ACC112 (cell line): Measurements from ENCODE around the gene TLE4.

Experiments used
- H2AFZ ChIP-seq: fragments of 200-600 bp; sonication (generic); one replicate; pipeline ENCODE4 v1.6.0; 2017; ENCODE audit warnings: antibody characterized with exemption, low read length; ENCODE audit not compliant: unreplicated experiment
- H3K27ac ChIP-seq: fragments of 200-600 bp; sonication (generic); 2 replicates; pipeline ENCODE4 v1.5.1; 2014; ENCODE audit warnings: low read depth, mild to moderate bottlenecking, antibody characterized with exemption, low read length, moderate library complexity
- H3K27me3 ChIP-seq: fragments of 200-600 bp; sonication (generic); 2 replicates; pipeline ENCODE4 v1.6.1; 2014; ENCODE audit warnings: mild to moderate bottlenecking, antibody characterized with exemption, low read length, moderate library complexity, mixed read lengths; ENCODE audit not compliant: insufficient read depth
- H3K36me3 ChIP-seq: fragments of 200-600 bp; sonication (generic); 2 replicates; pipeline ENCODE4 v1.6.1; 2016; ENCODE audit warnings: mild to moderate bottlenecking, antibody characterized with exemption, low read length, moderate library complexity, mixed read lengths; ENCODE audit not compliant: insufficient read depth
- H3K4me1 ChIP-seq: fragments of 200-600 bp; sonication (generic); one replicate; pipeline ENCODE4 v1.6.1; 2016; ENCODE audit warnings: low read length, mixed read lengths; ENCODE audit not compliant: insufficient read depth, unreplicated experiment, control insufficient read depth
- H3K4me3 ChIP-seq: fragments of 200-600 bp; sonication (generic); 2 replicates; pipeline ENCODE4 v1.5.1; 2014; ENCODE audit warnings: mild to moderate bottlenecking, low read depth, low read length
- H3K79me2 ChIP-seq: fragments of 200-600 bp; sonication (generic); one replicate; pipeline ENCODE4 v1.6.0; 2016; ENCODE audit warnings: low read length; ENCODE audit not compliant: control insufficient read depth, unreplicated experiment, insufficient read depth

The TLE4 gene

DNA sequence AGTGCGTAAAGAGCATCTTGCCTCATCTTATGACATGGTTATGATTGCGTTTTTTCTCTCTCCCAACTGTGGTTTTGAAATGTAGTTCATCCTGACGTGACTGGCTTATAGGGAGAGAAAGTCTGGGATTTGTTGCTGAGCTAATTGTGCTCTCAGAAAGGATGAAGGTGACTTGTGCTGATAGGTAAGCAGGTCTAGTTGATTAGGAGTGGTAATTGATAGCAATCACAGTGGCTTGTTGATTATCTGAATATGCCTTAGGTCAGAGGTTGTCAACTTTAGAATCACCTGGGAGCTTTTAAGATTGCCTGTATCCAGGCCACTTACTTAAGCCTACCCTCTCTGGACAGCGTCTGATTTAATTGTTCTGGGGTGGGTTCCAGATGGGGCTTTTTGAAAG is 117.8 kb downstream of the TLE4 start:
- no peak overlapping the region for H3K4me3 ChIP-seq
- no peaks in the 10 kb centered on the region for H3K27me3 ChIP-seq
- H2AFZ ChIP-seq: no peak overlapping the region
- H3K27ac ChIP-seq: no peak overlapping the region
- H3K4me1 ChIP-seq: peaks cover 31% of the 10 kb centered on the region
- H3K36me3 ChIP-seq: no peaks in the 10 kb centered on the region
- no peaks in the 10 kb centered on the region for H3K79me2 ChIP-seq

DNA sequence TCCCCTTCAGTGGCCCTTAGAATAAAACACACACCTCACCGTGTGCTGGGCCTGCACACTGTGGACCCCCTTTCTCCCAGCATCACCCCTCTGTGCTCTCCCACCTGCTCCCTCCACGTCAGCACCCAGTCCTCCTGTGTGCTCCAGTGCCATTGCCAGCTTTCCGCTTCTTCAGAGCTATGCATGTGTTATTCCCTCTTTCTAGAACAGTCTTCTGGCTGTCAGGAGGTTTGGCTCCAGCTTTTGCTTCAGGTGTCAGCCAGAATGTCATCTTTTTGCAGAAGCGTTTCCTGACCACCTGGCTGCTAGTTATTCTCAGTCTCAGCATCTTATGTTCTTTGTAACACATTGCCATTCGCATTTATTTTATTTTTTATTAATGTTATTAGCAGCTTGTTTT is 119.7 kb downstream of the TLE4 start:
- peaks cover 21% of the 10 kb centered on the region for H3K4me1 ChIP-seq
- no peak overlapping the region for H3K4me3 ChIP-seq
- no peak overlapping the region for H3K27ac ChIP-seq
- no peaks in the 10 kb centered on the region for H3K36me3 ChIP-seq
- H2AFZ ChIP-seq: no peak overlapping the region
- no peaks in the 10 kb centered on the region for H3K79me2 ChIP-seq
- H3K27me3 ChIP-seq: no peaks in the 10 kb centered on the region

DNA sequence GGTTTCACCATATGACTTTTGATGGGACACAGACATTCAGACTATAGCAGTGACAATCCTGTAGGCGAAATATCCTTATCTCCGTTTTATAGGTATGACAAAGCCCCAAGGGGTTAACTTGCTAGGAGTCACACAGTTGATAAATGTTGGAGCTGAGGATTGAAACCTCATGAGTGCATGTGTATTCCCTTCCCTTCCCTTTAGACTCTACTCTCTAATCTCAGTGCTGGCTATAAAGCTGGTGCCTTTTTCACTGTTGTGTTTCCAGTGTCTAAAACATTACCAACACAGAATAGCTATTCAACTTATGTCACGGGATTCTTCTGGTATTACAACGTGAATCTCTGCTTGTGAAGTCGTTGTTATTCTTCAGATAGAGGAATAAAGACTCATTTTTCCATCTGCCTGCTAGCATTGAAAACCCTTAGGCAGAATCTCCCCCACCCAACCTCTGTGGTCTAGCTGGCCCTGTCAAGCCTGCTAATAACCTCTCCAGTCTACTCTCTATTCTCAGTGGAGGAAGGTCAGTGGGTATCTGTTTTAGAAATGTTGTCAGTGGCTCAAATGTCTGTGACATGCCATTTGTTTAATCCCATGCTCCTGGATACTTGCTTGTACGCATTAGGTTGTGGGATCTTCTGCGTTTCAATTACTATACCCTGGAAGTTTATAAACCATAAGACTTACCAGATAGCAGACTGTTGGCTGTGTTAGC is 121.2 kb downstream of the TLE4 start:
- no peaks in the 10 kb centered on the region for H3K79me2 ChIP-seq

DNA sequence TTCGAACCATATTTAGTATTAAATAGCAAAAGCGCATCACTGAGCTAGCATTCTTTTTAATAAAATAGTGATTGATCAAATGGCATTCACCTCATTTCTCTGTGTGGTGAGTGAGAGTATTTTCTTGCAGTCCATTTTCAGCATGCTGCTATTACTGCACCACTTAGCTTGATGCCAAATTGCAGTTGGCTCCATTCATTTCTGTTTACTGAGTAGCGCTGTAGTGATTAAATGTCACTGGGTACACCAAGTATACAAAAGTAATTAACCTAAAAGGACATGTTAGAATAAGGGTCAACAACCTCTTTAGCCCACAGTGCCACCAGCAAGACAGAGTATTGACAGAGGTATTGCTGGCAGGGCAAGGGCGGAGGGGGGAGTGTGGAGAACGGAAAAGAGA is 122.0 kb downstream of the TLE4 start:
- no peaks in the 10 kb centered on the region for H3K27me3 ChIP-seq
- no peak overlapping the region for H2AFZ ChIP-seq
- no peaks in the 10 kb centered on the region for H3K79me2 ChIP-seq
- peaks cover 13% of the 10 kb centered on the region for H3K4me1 ChIP-seq
- H3K4me3 ChIP-seq: no peak overlapping the region
- H3K36me3 ChIP-seq: no peaks in the 10 kb centered on the region
- no peak overlapping the region for H3K27ac ChIP-seq

More for the DNA sequence above, 121.2 kb downstream of the TLE4 start:
- H3K4me3 ChIP-seq: no peak overlapping the region
- no peaks in the 10 kb centered on the region for H3K36me3 ChIP-seq
- no peak overlapping the region for H3K27ac ChIP-seq
- H2AFZ ChIP-seq: no peak overlapping the region
- H3K27me3 ChIP-seq: no peaks in the 10 kb centered on the region
- H3K4me1 ChIP-seq: peaks cover 13% of the 10 kb centered on the region

DNA sequence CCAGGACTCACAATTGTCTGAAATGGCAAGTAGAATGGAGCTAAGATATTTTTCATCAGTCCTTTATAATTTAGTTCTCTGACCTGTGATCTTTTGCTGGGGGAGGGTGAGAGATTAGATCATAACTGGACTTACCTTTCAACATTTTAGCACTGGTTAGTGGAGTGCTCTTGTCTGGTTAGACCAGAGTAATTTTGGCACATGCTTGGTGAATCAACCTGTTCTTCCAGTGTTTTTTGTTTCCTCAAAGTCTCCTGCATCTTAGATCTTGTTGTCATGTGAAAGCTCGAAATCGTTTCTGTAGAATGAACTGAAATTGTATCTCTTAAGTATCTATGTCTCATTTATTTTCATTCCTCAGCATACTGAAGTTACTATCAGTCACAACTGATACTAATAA is 122.4 kb downstream of the TLE4 start:
- Histone ChIP-seq H3K79me2 (no peaks in the 10 kb centered on the region), H3K27ac (no peak overlapping the region), H3K36me3 (no peaks in the 10 kb centered on the region), H3K4me3 (no peak overlapping the region), H3K4me1 (peaks cover 13% of the 10 kb centered on the region), H3K27me3 (no peaks in the 10 kb centered on the region), H2AFZ (no peak overlapping the region)

DNA sequence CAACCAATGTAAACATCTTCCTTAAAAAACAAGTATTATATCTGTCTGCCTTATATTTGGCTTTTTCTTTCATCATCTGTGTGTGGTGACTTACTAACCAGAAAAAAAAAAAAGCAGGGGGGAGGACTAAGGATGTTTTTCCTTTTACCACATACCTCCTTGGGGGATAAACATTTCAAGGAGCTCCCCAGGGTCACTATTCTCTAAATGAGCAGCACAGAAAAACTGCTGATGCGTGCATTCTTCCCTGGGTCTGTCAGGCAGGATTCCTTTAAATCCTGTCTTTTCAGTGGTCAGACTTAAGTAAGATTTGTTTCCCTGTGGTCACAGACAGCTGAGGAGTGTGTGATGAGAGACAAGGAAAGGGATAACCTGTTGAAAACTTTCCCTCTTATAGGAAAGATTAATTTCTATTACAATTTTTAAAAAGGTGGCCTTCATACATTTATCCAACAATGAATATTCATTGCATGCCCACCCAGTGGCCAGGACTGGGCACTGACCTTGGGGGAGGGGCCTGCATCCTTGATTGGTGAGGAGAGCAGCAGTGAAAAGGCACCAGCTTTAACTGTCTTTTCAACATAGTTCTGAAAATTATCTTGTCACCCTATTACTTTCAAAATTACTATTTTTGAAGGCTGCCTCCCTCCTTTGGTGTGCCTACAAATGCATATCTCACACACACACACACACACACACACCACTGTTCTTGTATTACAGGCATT is 123.1 kb downstream of the TLE4 start:
- Histone ChIP-seq H3K79me2 (no peaks in the 10 kb centered on the region), H3K27me3 (no peaks in the 10 kb centered on the region), H3K36me3 (no peaks in the 10 kb centered on the region), H3K27ac (no peak overlapping the region), H3K4me3 (no peak overlapping the region), H3K4me1 (peaks cover 13% of the 10 kb centered on the region), H2AFZ (no peak overlapping the region)

DNA sequence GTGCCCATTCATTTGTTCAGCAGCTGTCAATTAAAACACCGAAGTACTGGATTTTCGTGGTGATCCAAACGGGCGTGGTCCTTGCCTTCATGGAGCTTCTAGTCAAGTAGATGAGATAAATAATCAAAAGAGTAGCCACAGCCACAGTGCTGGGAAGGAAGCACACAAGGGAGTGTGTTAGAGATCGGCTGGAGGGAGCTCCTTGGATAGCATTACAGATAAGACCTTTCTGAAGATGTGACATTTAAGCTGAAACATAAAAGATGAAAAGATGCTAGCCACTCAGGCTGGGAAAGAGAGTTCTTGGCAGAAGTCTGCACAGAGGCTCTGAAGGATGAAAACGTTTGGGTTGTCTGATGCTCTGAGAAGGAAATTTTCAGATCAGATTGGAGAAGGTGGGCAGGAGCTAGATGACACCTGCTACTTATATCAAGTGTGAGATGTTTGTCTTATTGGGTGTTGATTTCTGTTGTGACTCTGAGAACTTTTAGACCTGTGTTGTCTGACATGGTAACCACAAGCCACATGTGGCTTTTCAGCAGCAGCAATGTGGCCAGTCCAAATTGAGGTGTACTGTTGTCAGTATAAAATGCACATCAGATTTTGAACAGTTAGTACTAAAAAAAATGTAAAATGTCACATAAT is 123.9 kb downstream of the TLE4 start:
- Histone ChIP-seq H3K4me1 (peaks cover 13% of the 10 kb centered on the region), H2AFZ (no peak overlapping the region), H3K27ac (no peak overlapping the region), H3K27me3 (no peaks in the 10 kb centered on the region), H3K36me3 (no peaks in the 10 kb centered on the region), H3K4me3 (no peak overlapping the region), H3K79me2 (no peaks in the 10 kb centered on the region)

DNA sequence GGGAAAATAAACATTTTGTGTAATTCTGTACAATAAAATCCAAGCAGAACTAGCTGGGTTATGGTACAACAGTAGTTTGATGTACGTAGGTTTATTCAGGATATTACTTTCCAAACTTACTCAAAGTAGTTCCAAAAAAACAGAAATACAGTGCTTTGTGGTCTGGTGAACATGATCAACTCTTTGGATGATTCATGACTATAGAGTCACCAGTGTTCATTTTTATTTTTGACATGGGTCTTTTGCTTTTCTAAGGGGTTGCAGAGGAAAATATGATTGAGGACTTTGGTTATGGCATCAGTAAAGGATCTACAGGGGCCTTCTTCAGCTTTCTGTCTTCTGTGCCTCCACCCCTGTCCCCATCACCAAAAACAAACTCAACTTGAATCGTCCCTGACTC is 127.2 kb downstream of the TLE4 start:
- H3K36me3 ChIP-seq: no peaks in the 10 kb centered on the region
- H3K27ac ChIP-seq: no peak overlapping the region

DNA sequence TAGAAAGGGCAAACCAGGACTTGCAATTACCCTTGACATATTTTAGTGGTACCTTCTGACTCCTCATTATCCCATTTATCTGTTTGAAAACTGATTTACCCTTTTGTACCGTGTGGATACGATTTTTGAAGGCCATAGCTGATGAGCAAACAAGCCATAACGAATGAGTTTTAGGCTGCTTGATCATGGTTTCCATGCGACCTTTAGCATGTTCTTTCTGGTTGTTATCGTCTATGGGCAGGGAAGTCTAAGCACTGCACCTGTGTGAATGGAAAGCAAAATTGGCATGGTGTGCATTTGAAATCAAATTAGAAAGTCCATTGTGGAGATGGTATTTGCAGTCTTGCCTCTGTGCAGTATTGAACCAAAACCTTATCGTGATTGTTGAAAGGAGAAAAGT is 127.7 kb downstream of the TLE4 start:
- H3K79me2 ChIP-seq: no peaks in the 10 kb centered on the region
- no peak overlapping the region for H3K27ac ChIP-seq
- no peak overlapping the region for H2AFZ ChIP-seq
- H3K27me3 ChIP-seq: no peaks in the 10 kb centered on the region
- no peak overlapping the region for H3K4me3 ChIP-seq
- no peaks in the 10 kb centered on the region for H3K36me3 ChIP-seq
- peaks cover 7% of the 10 kb centered on the region for H3K4me1 ChIP-seq

More for the DNA sequence above, 127.2 kb downstream of the TLE4 start:
- H3K4me1 ChIP-seq: peaks cover 12% of the 10 kb centered on the region
- no peaks in the 10 kb centered on the region for H3K79me2 ChIP-seq
- H3K4me3 ChIP-seq: no peak overlapping the region
- no peaks in the 10 kb centered on the region for H3K27me3 ChIP-seq
- H2AFZ ChIP-seq: no peak overlapping the region

DNA sequence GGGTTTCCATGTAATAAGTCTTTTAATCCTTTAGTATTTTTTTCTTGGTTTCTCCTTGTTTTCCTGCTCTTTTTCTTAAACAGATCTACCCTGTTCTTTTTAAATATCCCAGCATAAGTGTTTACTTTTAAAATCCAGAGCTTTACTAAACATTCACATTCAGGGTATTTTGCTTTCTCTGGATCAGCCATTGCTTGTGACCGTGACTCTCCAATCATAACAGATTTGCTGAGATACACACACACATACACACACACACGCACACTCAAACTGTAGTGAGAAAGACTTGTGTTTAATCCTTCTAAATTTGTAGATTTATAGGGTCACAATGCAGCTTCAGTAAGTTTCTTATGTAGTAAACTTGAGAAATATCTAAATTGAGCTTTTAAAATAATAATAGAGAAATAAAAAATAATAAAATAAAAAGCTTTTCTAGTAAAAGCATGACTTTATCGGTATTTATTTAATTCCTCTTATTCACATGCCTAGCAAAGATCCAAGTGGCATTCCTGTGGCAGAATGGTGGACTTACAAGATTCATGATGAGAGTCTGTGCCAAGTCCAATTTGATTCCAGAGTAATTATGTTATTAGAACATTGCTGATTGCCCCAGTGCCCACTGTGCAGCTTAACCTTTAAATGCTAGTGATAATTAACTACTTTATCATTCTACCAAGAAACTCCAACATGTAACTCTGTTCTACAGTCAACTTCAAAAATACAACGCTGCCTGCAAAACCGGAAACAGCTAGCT is 129.0 kb downstream of the TLE4 start:
- Histone ChIP-seq H3K4me1 (no peaks in the 10 kb centered on the region), H3K79me2 (no peaks in the 10 kb centered on the region), H3K27ac (no peak overlapping the region), H3K4me3 (no peak overlapping the region), H2AFZ (no peak overlapping the region), H3K36me3 (0 out of 2 replicates have a peak, but pooled peaks cover 5% of the 10 kb centered on the region), H3K27me3 (no peaks in the 10 kb centered on the region)
